CD4-positive, alpha-beta T cell treated with Interleukin-17A for 4 hours (primary cell): ENCODE data around the gene TTK.

Experiments
- DNase-seq: peaks from one replicate; pipeline ENCODE4 v3.0.0-alpha.2; 2020; ENCODE audit warnings: mixed read lengths

The TTK gene

DNA sequence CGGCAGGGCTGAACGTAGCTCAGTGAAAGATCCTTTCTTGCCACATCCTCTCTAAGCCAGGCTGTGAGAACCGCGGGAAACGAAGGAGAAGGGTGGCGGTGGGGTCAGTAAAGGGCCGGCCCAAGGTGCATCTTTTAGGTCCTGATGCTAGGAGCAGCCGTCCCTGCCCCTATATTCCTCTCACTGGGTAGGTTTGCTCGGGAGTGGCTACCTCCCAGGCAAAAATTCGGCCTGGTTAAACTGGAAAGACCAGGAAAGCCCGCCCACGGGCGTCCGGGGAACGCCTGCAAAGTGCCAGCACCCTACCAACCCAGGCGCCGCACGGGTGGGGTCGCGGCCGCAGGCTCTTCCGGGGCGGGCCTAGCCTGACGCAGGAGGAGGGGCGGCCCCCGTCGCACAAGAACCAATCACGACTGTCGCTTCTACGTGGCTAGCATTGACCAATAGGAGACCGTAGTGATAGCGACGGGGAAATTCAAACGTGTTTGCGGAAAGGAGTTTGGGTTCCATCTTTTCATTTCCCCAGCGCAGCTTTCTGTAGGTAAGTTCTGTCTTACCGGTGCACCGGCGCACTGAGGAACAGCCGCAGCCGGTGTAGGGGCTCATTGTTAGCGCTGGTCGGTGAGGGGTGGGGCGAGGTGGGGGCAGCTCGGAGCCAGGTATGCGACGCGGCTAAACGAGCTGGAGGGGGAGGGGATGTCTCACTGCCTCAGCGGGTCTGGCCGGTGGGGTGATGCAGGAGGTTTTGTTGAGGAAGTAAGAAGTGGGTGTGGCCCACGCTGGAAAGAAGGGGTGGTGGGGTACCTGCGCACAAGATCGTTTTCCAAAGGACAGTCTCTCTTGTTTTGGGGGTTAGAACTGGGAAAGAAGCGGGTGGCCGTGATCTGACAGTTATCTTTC is at the start of gene TTK:
Gene TTK, plus strand, starts transcription at position 477 of the 900 bp plus-strand sequence. CDS start 1,195 bp downstream, outside the sequence.
- peak; percentile 94 for DNase-seq

DNA sequence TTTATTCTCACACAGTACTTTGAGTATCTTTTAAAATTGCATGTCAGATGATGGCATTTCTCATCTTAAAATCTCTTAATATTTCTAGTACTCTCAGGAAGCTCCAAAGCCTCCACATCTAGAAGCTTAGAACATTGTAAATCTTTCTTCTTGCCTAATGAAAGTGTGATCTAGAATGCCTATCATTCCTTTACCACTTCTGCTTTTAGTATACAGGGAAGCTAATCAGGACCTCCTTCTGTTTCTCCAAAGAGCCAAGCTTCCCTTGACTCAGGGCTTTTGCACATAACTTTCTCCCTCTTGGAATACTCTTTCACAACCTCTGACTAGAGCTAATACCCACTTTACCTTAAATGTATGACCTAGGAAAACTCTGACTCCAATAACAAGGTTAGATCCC is 49.6 kb upstream of the TTK start:
- DNase-seq: no peak

DNA sequence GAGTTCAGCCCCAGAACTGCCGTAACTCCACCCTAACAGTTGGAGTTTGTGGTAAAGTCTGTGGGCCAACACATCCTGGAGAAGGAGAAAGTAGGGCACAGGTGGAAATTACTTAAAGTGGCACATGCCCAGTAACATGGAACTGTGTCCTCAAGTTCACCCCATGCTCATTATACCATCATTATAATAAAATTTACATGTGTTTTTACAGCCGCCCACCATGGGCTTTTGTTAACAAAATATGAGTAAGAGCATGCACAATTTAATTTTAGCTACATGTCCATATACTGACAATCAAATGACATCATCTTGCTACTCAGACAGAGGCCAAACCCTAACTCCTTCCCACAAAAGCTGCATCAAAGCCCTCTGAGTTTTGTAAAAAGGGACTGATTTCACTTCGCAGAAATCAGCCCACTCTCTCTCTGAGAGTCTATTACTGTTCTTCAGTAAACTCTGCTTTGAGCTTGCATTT is 39.8 kb upstream of the TTK start:
- no peak for DNase-seq

DNA sequence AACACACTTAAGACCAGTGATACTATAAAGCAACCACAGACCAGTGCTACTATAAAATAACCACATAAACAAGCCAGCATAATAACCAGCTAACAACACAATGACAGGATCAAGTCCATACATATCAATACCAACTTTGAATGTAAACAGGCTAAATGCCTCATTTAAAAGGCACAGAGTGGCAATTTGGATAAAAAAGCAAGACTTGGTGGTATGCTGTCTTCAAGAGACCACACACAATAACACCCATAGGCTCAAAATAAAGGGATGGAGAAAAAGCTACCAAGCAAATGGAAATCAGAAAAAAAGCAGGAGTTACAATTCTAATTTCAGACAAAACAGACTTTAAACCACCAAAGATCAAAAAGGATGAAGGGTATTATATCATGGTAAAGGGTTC is 37.3 kb upstream of the TTK start:
- no peak for DNase-seq

DNA sequence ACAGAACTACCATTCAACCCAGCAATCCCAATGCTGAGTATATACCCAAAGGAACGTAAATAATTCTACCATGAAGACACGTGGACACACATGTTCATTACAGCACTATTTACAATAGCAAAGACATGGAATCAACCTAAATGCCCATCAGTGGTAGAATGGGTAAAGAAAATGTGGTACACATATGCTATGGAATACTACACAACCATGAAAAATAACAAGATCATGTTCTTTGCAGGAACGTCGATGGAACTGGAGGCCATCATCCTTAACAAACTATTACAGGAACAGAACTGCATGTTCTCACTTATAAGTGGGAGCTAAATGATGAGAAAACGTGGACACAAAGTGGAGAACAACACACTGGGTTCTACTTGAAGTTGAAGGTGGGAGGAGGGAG is 34.7 kb upstream of the TTK start:
- DNase-seq: no peak

DNA sequence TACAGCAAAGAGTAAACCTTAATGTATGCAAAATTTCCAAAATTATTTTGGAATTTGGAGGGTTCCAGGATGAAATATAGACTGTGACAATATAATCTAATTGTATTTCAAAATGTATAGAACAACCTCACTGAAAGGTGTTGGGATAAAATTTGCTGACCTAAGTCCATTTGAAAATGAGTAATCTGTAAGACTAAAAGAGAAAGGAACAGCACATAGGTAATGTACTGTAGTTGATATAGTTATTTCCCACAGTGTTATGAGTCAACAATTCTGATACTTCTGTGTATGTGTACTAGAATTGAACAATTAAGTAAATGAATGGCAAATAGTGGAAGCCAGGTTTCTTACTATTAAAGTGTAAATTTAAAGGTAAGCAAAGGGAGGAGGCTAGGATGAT is 33.3 kb upstream of the TTK start:
- no peak for DNase-seq

DNA sequence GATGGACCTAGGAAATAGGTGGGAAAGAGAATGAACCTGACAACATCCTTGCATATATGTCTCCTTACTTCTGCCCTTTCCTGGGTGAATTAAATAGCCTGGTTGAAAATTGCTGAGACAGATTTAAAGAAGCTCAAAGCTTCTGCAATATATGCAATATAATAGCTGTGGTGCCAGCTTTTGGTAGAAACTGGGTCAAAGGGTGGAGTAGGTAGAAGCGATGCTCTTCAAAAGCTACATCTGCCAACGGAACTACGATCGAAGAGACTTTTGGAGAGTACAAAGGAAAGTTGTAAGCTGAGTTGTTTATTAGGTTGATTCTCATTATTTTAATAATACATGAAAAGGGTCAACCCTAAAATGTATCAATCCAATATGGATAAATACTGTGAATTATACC is 22.8 kb upstream of the TTK start:
- DNase-seq: no peak

DNA sequence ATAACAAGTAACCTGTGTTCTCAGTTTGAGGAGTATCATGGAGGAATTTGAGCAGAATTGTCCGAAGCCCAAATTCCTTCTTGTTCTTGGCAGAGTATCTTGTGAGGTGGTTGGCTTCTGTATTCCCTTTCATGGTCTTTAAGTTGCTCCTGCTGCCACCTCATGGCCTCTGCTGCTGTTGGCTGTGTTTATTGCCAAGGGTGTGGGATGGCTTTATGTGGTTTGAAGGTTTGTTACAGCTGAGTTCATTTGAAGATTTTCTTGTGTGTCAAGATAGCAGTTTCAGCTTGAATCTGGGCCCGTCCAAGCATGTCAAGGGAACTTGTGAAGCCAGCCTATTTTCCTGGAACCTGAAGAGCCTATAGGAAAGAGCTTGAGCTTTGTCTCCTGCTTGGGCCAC is 20.2 kb upstream of the TTK start:
- peak; percentile 16 for DNase-seq

DNA sequence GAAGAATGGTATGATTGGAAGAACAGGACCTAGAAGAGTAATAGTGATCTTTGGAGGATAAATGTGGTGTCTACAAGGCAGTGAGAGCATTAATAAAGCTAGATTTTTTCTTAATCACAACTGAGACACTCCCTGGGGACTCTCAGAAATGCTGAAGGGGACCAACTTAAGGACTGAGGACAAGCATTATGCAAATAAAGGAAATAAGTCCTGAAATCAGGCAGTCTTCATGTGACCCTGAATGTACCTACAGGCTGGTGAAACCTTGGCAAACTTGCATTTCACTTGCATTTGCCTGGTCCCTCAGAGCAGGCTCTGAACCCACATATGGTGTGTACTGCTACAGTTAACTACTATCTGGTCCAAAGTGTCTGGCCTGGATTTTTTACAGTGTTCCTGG is 19.3 kb upstream of the TTK start:
- DNase-seq: no peak

DNA sequence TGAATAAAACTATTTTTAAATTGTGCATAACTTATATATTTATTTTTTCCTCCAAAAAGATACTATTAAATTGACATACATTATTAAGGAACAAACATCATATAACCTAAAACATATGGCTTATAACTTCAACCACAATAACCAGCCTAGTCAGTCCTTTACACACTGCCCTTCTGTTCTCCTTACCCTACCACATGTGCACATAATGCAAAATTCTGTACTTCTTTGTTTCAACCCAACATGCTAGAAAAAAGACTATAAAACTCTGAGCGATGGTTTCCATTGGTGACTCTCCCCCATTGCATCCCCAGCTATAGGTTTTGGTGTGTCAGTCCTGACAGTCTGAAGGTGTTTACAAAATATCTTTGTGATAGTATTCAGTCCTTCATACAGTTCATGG is 14.8 kb upstream of the TTK start:
- no peak for DNase-seq

DNA sequence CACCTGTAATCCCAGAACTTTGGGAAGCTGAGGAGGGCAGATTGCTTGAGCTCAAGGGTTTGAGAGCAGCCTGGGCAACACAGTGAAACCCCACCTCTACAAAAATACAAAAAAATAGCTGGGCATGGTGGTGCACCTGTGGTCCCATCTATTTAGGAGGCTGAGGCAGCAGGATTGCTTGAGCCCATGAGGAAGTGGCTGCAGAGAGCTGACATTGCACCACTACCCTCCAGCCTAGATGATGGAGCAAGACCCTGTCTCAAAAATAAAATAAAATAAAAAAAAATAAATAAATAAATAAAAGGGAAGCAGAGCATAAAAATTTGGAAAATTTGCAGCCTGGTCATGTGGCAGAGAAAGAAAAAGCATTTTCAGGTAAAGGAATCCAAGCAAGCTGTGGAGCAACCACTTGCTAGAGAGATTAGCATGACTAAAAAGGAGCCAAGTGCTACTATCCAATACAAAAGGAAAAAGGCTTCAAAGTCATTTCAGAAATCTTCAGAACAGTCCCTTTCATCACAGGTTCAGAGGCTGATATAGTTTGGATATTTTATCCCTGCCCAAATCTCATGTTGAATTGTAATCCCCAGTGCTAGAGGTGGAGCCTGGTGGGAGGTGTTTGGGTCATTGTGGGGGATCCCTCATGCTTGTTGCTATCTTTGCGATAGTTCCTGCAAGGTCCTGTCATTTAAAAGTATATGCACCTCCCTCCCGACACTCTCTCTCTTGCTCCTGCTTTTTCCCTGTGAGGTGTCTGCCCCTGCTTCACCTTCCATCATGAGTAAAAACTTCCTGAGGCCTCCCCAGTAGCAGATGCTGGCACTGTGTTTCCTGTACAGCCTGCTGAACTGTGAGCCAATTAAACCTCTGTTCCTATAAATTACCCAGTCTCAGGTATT is 11.2 kb upstream of the TTK start:
- no peak for DNase-seq

DNA sequence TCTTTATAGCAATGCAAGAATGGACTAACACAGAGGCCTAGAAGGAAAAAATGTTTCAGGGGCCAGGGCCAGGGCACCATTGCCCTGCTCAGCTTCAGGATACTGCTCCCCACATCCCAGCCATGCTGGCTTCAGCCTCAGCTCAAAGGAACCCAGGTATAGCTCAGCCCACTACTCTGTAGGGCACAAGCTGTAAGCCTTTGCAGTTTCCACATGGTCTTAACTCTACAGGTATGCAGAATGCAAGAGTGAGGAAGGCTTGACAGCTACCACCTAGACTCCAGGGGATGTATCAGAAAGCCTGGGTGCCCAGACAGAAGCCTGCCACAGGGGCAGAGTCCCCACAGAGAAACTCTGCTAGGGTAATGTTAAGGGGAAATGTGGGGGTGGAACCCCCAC is 10.5 kb upstream of the TTK start:
- DNase-seq: no peak

DNA sequence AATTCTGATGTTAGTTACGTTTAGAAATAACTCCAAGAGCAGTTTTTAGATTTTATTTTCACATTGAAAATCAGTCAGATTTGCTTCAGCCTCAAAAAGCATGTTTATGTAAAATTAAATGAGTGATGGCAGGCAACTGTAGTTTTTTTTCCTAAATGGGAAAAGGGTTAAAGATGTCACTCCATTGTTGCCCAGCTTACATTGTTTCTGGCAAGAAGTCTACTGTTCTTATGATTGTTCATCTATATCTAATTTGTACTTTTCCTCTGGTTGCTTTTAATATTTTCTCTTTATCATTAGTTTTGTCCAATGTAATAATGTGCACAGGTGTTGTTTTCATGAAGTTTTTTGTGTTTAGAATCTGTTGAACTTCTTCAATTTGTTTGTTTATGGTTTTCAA is 6.7 kb upstream of the TTK start:
- no peak for DNase-seq

DNA sequence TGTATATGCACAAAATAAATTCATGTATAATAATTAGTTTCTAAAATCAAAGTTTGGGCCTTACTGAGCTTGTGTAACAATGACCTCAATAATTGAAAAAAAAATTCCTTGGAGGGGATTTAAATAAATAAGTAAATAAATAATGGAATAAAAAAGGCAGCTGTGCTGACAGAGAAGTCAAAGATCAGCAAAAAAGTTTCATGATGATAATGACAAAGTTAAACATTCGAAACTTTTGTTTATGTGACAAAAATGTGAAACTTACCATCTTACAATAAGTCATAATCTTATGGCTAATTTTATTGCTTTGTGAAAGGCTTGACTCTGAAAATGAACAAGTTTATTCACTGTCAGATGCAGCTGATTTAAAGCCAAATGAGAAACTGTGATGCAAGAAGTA is 3.1 kb upstream of the TTK start:
- DNase-seq: no peak

DNA sequence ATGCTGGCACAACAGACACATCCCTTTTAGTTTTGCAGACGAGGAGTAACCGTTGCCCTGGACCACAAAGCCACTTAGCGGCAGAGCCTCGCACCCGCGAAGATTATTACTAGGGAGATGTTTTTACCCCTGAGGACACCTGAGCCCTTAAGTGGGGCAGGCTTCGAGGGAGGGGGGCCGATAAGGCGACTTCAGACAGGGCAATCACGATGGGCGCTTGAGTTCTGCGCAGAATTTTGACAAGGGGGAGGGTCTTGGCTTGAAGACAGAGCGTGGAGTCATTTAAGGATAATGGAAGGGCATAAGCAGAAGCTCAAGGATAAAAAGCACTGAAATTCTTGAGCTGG is 650 bp upstream of the TTK start:
- no peak for DNase-seq

DNA sequence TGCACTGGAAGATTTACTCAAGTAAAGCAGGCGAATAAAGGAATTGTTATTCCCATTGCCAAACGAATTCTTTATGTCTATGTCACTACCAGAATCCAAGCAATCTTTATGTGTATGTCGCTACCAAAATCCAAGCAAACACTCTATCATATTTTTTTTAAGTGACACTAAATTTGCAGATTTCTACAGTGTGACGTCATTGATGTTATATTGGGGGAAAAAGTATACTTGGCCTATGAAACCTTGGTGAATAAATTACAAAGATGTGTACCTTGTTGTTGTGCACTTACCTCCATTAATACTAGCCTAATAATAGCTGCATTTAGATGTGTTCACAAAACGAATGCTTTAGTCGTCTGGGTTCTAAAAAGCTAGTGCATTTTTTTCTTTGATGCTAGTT is 957 bp downstream of the TTK start:
- no peak for DNase-seq

DNA sequence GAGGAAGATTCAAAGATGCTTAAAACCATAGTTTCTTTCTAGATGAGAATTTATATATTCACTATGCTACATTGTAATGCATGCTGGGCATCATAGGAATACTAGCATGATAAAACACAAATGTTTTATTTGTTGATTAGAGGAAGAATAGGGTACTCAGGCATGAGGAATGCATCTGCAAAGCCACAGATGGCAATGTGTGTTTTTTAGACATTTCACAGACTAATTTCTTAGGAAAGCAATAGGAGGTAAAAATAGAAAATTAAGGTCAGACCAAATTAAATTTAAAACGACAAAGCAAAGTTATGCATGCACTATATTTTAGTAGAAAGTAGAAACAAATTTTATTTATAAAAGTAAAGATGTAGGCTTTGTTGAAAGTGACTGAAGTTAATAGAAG is 2.1 kb downstream of the TTK start:
- no peak for DNase-seq

DNA sequence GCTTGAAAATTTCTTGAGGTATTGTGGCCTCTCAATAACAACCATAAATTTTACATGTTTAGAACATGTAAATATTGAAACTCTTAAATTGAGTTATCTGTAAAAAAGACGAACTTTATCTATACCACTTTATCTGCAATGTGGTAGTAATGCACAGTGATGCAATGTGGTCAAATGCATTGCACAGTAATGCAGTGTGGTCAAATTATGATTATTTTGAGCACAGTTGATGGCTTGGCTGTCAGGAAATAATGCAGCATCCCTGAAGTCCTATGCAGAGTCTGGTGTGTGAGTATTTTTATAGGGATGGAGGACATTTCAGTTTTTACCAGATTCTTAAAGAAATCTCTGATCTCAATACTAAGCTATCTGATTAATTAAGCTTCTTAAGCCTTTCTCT is 5.1 kb downstream of the TTK start:
- DNase-seq: no peak

DNA sequence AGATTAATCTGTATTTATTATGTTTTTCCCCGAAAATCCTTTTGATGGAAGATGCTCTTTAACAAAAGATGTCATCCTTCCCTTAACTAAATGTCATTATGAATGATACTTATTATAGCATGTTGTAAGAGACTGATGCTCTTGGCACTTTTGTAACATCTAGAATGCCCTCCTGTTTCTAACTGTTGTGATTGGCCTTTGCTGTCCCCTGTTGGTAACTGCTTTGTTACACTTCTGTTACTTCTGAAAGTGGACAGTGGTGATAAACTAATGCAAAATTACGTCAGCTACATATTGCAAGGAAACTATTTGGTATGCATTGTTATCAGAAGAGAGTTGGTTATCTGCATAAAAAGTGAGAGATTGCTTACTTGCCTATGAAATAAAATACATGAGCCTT is 5.8 kb downstream of the TTK start:
- no peak for DNase-seq

DNA sequence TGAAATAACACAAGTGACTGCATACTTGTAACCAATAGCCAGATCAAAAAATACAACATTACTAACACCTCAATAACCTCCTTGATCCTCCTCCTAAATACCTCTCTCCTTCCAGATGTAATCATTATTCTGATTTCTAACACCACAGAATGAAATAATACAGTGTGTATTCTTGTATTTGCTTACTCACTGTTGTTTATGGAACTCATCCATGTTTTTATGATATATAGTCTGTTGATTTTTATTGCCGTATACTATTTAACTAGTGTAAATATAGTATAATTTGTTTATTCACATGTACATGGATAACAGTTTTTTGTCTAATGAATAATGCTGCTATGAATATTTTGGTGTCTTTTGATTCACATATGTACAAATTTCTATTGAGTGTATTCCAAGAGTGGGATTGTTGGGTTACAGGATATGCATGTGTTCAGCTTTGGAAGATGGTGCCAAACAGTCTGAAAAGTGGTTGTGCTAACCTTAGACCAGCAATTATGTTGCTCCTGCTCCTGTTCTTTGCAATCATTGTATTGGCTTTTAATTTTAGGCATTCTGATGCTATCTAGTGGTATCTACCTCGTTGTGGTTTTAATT is 11.5 kb downstream of the TTK start:
- DNase-seq: no peak

DNA sequence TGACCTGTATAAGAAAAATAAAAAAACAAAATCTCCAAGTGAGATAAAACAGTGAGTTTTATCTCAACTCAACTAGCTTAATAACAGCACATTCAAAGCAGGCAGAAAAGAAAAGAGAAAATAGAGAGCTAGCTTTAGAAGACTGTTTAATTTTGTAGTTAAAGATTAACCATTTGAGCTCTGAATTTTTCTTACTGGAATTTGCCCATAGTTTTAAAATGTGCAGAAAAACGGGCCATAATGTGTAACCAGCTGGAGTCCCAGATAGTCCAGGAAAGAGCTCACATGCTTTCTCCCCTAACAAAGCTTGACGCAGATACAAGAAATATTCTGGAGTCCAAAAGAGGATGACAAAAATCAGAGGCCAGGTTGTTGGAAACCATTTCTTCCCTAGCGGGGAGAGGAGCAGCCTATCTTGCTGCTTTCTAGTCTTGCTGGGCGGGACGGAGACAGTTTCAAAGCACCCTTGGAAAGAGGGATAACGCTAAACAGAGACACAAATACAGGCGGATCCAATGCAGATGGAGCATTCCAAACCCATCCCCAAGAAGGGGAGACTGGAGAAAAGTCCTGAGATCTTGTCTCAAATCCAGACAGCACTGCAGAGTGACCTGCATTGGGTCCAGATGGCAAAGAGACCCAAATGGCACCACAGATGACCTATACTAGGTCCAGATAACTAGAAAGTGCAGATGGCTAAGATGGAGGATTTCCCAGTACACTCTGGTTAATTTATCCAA is 16.1 kb downstream of the TTK start:
- DNase-seq: no peak

DNA sequence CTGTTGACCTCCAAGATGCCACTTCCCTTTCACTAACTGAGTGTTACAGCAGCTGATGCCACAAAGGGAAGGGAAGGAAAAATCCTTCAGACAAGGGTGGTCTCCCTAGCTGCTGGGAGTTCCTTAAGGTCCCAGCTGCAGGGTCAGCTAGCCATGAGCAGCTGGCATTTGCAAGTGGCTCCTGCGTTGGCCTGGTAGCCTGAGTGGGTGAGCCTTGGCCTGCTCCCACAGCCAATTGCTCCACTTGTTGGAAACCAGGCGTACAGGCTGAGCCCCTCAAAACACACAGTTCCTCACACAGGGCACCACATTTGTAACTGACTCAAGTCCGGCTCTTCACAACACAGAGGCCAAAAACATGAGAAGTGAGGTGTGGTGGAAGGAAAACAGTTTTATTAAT is 16.7 kb downstream of the TTK start:
- no peak for DNase-seq

DNA sequence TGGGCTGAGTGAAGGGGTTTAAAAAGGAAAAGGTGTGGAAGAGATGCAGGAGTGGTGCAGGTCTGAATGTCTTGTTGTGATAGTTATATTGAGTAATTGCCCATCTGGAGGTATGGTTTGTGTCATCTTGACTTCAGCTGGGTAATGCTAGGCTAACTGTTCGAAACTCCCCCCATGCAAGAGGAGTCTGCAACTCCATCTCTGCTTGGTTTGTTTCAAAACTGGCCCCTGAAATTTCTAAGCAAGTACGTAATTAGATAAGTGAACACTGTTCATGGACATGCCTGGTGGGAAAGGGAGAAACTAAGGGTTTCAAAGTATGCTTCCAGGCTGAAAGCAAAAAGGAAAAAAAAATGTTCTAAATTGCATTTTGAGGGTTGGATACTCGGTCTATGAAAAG is 17.1 kb downstream of the TTK start:
- DNase-seq: no peak
